Stomach smooth muscle (tissue), 2 donors: ENCODE data around the gene FCSK.

Source experiments
- H3K27ac ChIP-seq: one replicate; pipeline ENCODE4 v1.7.0; 2013; ENCODE audit warnings: mild to moderate bottlenecking, low read length, inconsistent platforms
- H3K27me3 ChIP-seq, 2 donors: one replicate each; pipeline ENCODE4 v1.7.0; 2013; ENCODE audit warnings: low read length in 2 of 2; ENCODE audit not compliant: insufficient read depth in 2 of 2, control insufficient read depth in 1 of 2
- H3K36me3 ChIP-seq, 2 donors: one replicate each; pipeline ENCODE4 v1.7.0; 2013; ENCODE audit warnings: low read length in 2 of 2; ENCODE audit not compliant: control insufficient read depth in 2 of 2, insufficient read depth in 2 of 2
- H3K4me1 ChIP-seq: one replicate; pipeline ENCODE4 v1.7.0; 2013; ENCODE audit warnings: low read length; ENCODE audit not compliant: control insufficient read depth, insufficient read depth
- H3K4me3 ChIP-seq, 2 donors: one replicate each; pipeline ENCODE4 v1.7.0; 2013; ENCODE audit warnings: low read length in 2 of 2
- H3K9ac ChIP-seq, 2 donors: one replicate each; pipeline ENCODE4 v1.7.0; 2013; ENCODE audit warnings: low read length in 2 of 2, mild to moderate bottlenecking in 1 of 2
- H3K9me3 ChIP-seq, 2 donors: one replicate each; pipeline ENCODE4 v1.7.0; 2013; ENCODE audit warnings: low read length in 2 of 2; ENCODE audit not compliant: control insufficient read depth in 2 of 2
- donor health status: healthy.
- donor health status: Pancreatic carcinoma.

The FCSK gene

GRCh38 chr16:70460737-70461261 lies 6.4 kb downstream of the FCSK start:
- H3K27me3 ChIP-seq = no peaks in the 10 kb centered on the region

GRCh38 chr16:70463235-70463634 lies 8.8 kb downstream of the FCSK start:
- H3K27me3 ChIP-seq = no peaks in the 10 kb centered on the region
- H3K4me3 ChIP-seq = no peak overlapping the region
- H3K4me1 ChIP-seq = no peaks in the 10 kb centered on the region
- H3K9ac ChIP-seq = no peak overlapping the region
- no peak overlapping the region for H3K27ac ChIP-seq
- H3K36me3 ChIP-seq = peaks cover 10 to 14% of the 10 kb centered on the region in 2 donors
- H3K9me3 ChIP-seq = no peaks in the 10 kb centered on the region

More at GRCh38 chr16:70460737-70461261, 6.4 kb downstream of the FCSK start:
- Histone ChIP-seq H3K27ac (no peak overlapping the region), H3K36me3 (peaks cover 10 to 12% of the 10 kb centered on the region in 2 donors), H3K4me3 (no peak overlapping the region), H3K9ac (no peak overlapping the region), H3K4me1 (no peaks in the 10 kb centered on the region), H3K9me3 (no peaks in the 10 kb centered on the region)

GRCh38 chr16:70465999-70466804 lies 11.8 kb downstream of the FCSK start:
- H3K9ac ChIP-seq = no peak overlapping the region
- H3K27ac ChIP-seq = no peak overlapping the region
- H3K36me3 ChIP-seq = peaks cover 10 to 14% of the 10 kb centered on the region in 2 donors

GRCh38 chr16:70466805-70467076 lies 12.3 kb downstream of the FCSK start:
- H3K4me3 ChIP-seq = no peak overlapping the region
- no peaks in the 10 kb centered on the region for H3K9me3 ChIP-seq
- no peaks in the 10 kb centered on the region for H3K27me3 ChIP-seq
- peaks cover 10 to 14% of the 10 kb centered on the region in 2 donors for H3K36me3 ChIP-seq
- H3K9ac ChIP-seq = no peak overlapping the region
- H3K4me1 ChIP-seq = no peaks in the 10 kb centered on the region
- no peak overlapping the region for H3K27ac ChIP-seq

More at GRCh38 chr16:70465999-70466804, 11.8 kb downstream of the FCSK start:
- H3K9me3 ChIP-seq = no peaks in the 10 kb centered on the region
- H3K4me1 ChIP-seq = no peaks in the 10 kb centered on the region
- no peaks in the 10 kb centered on the region for H3K27me3 ChIP-seq
- no peak overlapping the region for H3K4me3 ChIP-seq

- no peaks in the 10 kb centered on the region for H3K27me3 ChIP-seq
- H3K4me3 ChIP-seq = no peak overlapping the region
- H3K9ac ChIP-seq = no peak overlapping the region
- peaks cover 10 to 14% of the 10 kb centered on the region in 2 donors for H3K36me3 ChIP-seq
- H3K9me3 ChIP-seq = no peaks in the 10 kb centered on the region
- H3K27ac ChIP-seq = no peak overlapping the region
- H3K4me1 ChIP-seq = no peaks in the 10 kb centered on the region
Observed at GRCh38 chr16:70467113-70467512, 12.7 kb downstream of the FCSK start.

GRCh38 chr16:70467608-70468007 lies 13.2 kb downstream of the FCSK start:
- peaks cover 10 to 14% of the 10 kb centered on the region in 2 donors for H3K36me3 ChIP-seq
- H3K9me3 ChIP-seq = no peaks in the 10 kb centered on the region
- H3K4me1 ChIP-seq = no peaks in the 10 kb centered on the region
- H3K9ac ChIP-seq = no peak overlapping the region
- H3K27ac ChIP-seq = no peak overlapping the region
- no peak overlapping the region for H3K4me3 ChIP-seq
- H3K27me3 ChIP-seq = no peaks in the 10 kb centered on the region

- no peaks in the 10 kb centered on the region for H3K9me3 ChIP-seq
- H3K27ac ChIP-seq = no peak overlapping the region
- no peaks in the 10 kb centered on the region for H3K27me3 ChIP-seq
- H3K4me1 ChIP-seq = no peaks in the 10 kb centered on the region
- no peak overlapping the region for H3K4me3 ChIP-seq
- no peak overlapping the region for H3K9ac ChIP-seq
- H3K36me3 ChIP-seq = peaks cover 8 to 12% of the 10 kb centered on the region in 2 donors
Observed at GRCh38 chr16:70468776-70469525, 14.6 kb downstream of the FCSK start.

GRCh38 chr16:70470141-70470926 lies 15.9 kb downstream of the FCSK start:
- H3K36me3 ChIP-seq = peaks cover 10 to 13% of the 10 kb centered on the region in 2 donors
- H3K9ac ChIP-seq = no peak overlapping the region

GRCh38 chr16:70470927-70471341 lies 16.5 kb downstream of the FCSK start:
- Histone ChIP-seq H3K4me1 (no peaks in the 10 kb centered on the region), H3K36me3 (peaks cover 12 to 16% of the 10 kb centered on the region in 2 donors), H3K4me3 (no peak overlapping the region), H3K9me3 (no peaks in the 10 kb centered on the region), H3K27ac (no peak overlapping the region), H3K27me3 (no peaks in the 10 kb centered on the region), H3K9ac (no peak overlapping the region)

More at GRCh38 chr16:70470141-70470926, 15.9 kb downstream of the FCSK start:
- no peaks in the 10 kb centered on the region for H3K9me3 ChIP-seq
- no peak overlapping the region for H3K27ac ChIP-seq
- no peaks in the 10 kb centered on the region for H3K27me3 ChIP-seq
- no peaks in the 10 kb centered on the region for H3K4me1 ChIP-seq
- H3K4me3 ChIP-seq = no peak overlapping the region

GRCh38 chr16:70472786-70473433 lies 18.5 kb downstream of the FCSK start:
- H3K27me3 ChIP-seq = no peaks in the 10 kb centered on the region
- H3K4me3 ChIP-seq = no peak overlapping the region
- peaks cover 12 to 24% of the 10 kb centered on the region in 2 donors for H3K36me3 ChIP-seq
- H3K9me3 ChIP-seq = no peaks in the 10 kb centered on the region
- H3K27ac ChIP-seq = no peak overlapping the region
- H3K9ac ChIP-seq = no peak overlapping the region
- H3K4me1 ChIP-seq = peaks cover 5% of the 10 kb centered on the region
